Keratinocyte (primary cell): Measurements from ENCODE around the gene MEGF10.

ENCODE experiments used
- CTCF ChIP-seq, 3 experiments: IDR thresholded peaks in 1 of 3; conservative IDR thresholded peaks in 1 of 3; optimal IDR thresholded peaks in 1 of 3; 2 replicates in 2 of 3; 3 replicates in 1 of 3; pipeline versions ENCODE3 to v1.5.1; 2011; ENCODE audit warnings: low read length in 3 of 3, mild to moderate bottlenecking in 3 of 3, moderate library complexity in 2 of 3, control low read depth in 1 of 3, inconsistent platforms in 1 of 3; ENCODE audit not compliant: insufficient read depth in 2 of 3; ENCODE audit errors: extremely low read depth in 1 of 3
- EZH2 ChIP-seq: IDR thresholded peaks from one replicate; pipeline ENCODE4 v1.6.1; 2012; ENCODE audit warnings: inconsistent platforms, mild to moderate bottlenecking, low read length, moderate library complexity

- no peak for TF ChIP-seq CTCF (optimal IDR thresholded peaks at IDR 0.05 in 1 of 3, IDR thresholded peaks at IDR 0.05 in 1 of 3, conservative IDR thresholded peaks at IDR 0.05 in 1 of 3; ENCODE audit: extremely low read depth in 1 of 3, insufficient read depth in 2 of 3, low read length in 3 of 3)
- no peak for TF ChIP-seq EZH2
Measured at GRCh38 chr5:127305493-127305892, 14.9 kb downstream of the MEGF10 start.
